ENCODE data around the gene PRDM4.

The PRDM4 gene

GRCh38 chr12:107760809-107761501 is at the start of gene PRDM4:
TSS of gene PRDM4 (minus strand) at chr12:107761137. CDS start at chr12:107760515, 622 bp downstream.
- DNase-seq (ENCODE audit: low read depth, low spot score), result peak; percentile 73

- no peak for DNase-seq (ENCODE audit: low read depth, low spot score)
Observed at GRCh38 chr12:107807471-107808150, 46.7 kb upstream of the PRDM4 start.

- no peak for DNase-seq (ENCODE audit: low read depth, low spot score)
Observed at GRCh38 chr12:107805488-107806180, 44.7 kb upstream of the PRDM4 start.

- no peak for DNase-seq (ENCODE audit: low read depth, low spot score)
Observed at GRCh38 chr12:107803092-107803491, 42.2 kb upstream of the PRDM4 start.

- DNase-seq (ENCODE audit: low read depth, low spot score), result no peak
Observed at GRCh38 chr12:107801150-107801549, 40.2 kb upstream of the PRDM4 start.

GRCh38 chr12:107798580-107798979 is 37.6 kb upstream of the PRDM4 start:
- DNase-seq (ENCODE audit: low read depth, low spot score), result no peak

GRCh38 chr12:107794451-107794850 is 33.5 kb upstream of the PRDM4 start:
- no peak for DNase-seq (ENCODE audit: low read depth, low spot score)

- no peak for DNase-seq (ENCODE audit: low read depth, low spot score)
Observed at GRCh38 chr12:107791465-107792089, 30.6 kb upstream of the PRDM4 start.

- no peak for DNase-seq (ENCODE audit: low read depth, low spot score)
Observed at GRCh38 chr12:107788690-107789458, 27.9 kb upstream of the PRDM4 start.

GRCh38 chr12:107788281-107788680 is 27.3 kb upstream of the PRDM4 start:
- no peak for DNase-seq (ENCODE audit: low read depth, low spot score)

- no peak for DNase-seq (ENCODE audit: low read depth, low spot score)
Observed at GRCh38 chr12:107783406-107784376, 22.8 kb upstream of the PRDM4 start.

- DNase-seq (ENCODE audit: low read depth, low spot score), result no peak
Observed at GRCh38 chr12:107782067-107782466, 21.1 kb upstream of the PRDM4 start.

- no peak for DNase-seq (ENCODE audit: low read depth, low spot score)
Observed at GRCh38 chr12:107780298-107780697, 19.4 kb upstream of the PRDM4 start.

- no peak for DNase-seq (ENCODE audit: low read depth, low spot score)
Observed at GRCh38 chr12:107779077-107779831, 18.3 kb upstream of the PRDM4 start.

GRCh38 chr12:107778383-107779025 is 17.6 kb upstream of the PRDM4 start:
- DNase-seq (ENCODE audit: low read depth, low spot score), result no peak

- no peak for DNase-seq (ENCODE audit: low read depth, low spot score)
Observed at GRCh38 chr12:107776171-107776570, 15.2 kb upstream of the PRDM4 start.

GRCh38 chr12:107775093-107775721 is 14.3 kb upstream of the PRDM4 start:
- no peak for DNase-seq (ENCODE audit: low read depth, low spot score)

GRCh38 chr12:107774349-107775029 is 13.6 kb upstream of the PRDM4 start, which contains the start of gene ASCL4:
TSS of gene ASCL4 (plus strand) at chr12:107774704. CDS start at chr12:107775219, 515 bp downstream.
- DNase-seq (ENCODE audit: low read depth, low spot score), result no peak
